ENCODE data around the gene AP4B1. TPM values are rescaled to one million over a fixed set of nuclear protein-coding genes. Genes with fewer than 3 reads are reported as not detected.

Gene AP4B1
- total RNA-seq, 4 donors from 2014 or later: 7.1 to 21.9 (median 12.6) TPM

DNA sequence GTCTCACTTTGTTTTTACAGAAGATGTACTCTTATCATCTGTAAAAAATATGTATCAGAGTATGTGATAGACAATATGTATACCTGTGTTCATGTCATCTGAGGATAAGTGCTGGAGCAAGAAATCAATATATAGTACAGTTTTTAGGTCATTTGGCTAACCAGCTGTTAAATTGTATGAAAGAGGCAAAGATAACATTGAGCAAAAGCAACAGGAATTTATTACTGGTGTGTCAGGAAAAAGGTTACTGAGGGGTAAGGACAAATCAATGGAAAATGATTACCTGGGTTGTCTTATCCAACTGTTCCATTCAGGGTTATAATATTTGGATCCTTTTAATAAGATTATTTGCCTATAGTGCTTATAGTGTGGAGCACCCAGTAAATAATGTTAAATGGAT is 29.4 kb upstream of the AP4B1 start:
- ATAC-seq: no peak
- Histone ChIP-seq H3K27ac (no peak overlapping the region), H3K4me3 (no peak overlapping the region), H3K4me1 (peaks cover 0 to 74% (median 20%) of the 10 kb centered on the region in 3 donors), H3K36me3 (no peaks in the 10 kb centered on the region), H3K27me3 (no peaks in the 10 kb centered on the region), H3K9me3 (no peaks in the 10 kb centered on the region)
- TF ChIP-seq EP300 (IDR thresholded peaks at IDR 0.05): no peak
- no peak for TF ChIP-seq POLR2A (IDR thresholded peaks at IDR 0.05)
- no peak for TF ChIP-seq CTCF (IDR thresholded peaks at IDR 0.05)
- TF ChIP-seq POLR2AphosphoS5 (IDR thresholded peaks at IDR 0.05): no peak

DNA sequence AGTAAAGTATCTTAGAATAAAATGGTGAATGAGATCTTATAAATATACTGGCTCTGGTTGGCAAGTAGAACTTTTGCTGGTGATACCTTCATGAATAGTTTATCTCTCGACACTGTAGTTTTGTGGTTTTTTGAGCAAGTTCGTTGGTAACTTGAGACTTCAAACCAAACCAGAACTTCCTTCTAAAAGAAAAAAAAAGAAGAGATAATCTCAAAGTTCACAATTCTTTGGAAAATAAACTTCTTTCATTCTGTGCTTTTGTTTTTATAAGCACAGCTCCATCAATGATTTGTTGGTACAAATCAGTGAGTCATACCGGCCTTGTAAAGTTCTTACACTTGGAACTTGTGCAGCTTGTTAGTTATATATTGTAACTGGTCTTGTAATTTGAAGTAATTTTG is 26.9 kb upstream of the AP4B1 start:
- Histone ChIP-seq H3K27ac (peak overlapping the region; percentile 45 to 99 (median 90)), H3K4me1 (peaks cover 0 to 63% (median 20%) of the 10 kb centered on the region in 3 donors)

DNA sequence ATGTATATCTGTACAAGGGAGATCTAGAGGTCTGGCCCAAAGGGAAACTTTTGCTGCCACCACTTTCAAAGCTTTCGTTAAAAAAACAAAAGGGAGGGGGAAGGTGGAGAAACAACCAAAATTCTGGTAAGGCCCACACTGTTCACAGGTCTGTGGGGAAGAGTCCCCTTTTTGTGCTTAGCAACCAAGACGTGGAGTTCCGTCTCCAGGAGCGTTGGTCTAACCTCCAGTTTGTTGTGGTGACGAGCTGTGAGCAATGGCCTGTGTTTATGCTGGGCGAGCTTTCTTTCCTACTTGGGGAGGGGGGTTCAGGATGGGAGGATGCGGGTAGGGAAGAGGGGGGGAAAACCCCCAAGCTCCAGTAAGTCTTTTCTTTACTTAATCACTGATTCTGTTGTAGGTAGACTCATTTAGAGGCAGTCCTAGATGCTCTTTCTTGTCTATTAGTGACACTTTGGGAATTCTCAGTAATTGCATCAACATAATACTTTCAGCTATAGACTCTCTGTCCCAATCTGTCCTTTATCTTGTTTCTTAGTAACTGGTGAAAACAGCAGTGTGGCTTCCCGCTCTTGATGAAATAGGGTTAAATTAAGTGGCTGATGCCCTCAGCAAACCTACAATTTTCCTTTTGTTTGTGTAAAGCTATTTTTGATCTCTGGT is 26.0 kb upstream of the AP4B1 start:
- H3K27me3 ChIP-seq: no peaks in the 10 kb centered on the region
- H3K4me3 ChIP-seq: peak overlapping the region; percentile 77 to 93
- H3K27ac ChIP-seq: peak overlapping the region; percentile 82 to 99 (median 98)
- no peaks in the 10 kb centered on the region for H3K9me3 ChIP-seq
- H3K4me1 ChIP-seq: peaks cover 0 to 58% (median 20%) of the 10 kb centered on the region in 3 donors
- no peak for ATAC-seq
- H3K36me3 ChIP-seq: no peaks in the 10 kb centered on the region
- TF ChIP-seq POLR2A (IDR thresholded peaks at IDR 0.05): no peak
- peak; percentile 12 for TF ChIP-seq POLR2AphosphoS5 (IDR thresholded peaks at IDR 0.05)
- 0 to 2% methylated on average over 2 to 6 of the region's 8 CpGs for WGBS, 2 donors (ENCODE audit: low coverage in 1 of 2)

More for the DNA sequence above, 26.9 kb upstream of the AP4B1 start:
- peak overlapping the region in 1 of 2 donors; percentile 93 for H3K4me3 ChIP-seq
- H3K36me3 ChIP-seq: no peaks in the 10 kb centered on the region
- 13 to 20% methylated on average over 3 of the region's 3 CpGs for WGBS, 2 donors (ENCODE audit: low coverage in 1 of 2)
- H3K27me3 ChIP-seq: no peaks in the 10 kb centered on the region
- TF ChIP-seq CTCF (IDR thresholded peaks at IDR 0.05): no peak
- TF ChIP-seq EP300 (IDR thresholded peaks at IDR 0.05): no peak
- TF ChIP-seq POLR2AphosphoS5 (IDR thresholded peaks at IDR 0.05): no peak
- no peak for TF ChIP-seq POLR2A (IDR thresholded peaks at IDR 0.05)
- H3K9me3 ChIP-seq: no peaks in the 10 kb centered on the region
- ATAC-seq: no peak

DNA sequence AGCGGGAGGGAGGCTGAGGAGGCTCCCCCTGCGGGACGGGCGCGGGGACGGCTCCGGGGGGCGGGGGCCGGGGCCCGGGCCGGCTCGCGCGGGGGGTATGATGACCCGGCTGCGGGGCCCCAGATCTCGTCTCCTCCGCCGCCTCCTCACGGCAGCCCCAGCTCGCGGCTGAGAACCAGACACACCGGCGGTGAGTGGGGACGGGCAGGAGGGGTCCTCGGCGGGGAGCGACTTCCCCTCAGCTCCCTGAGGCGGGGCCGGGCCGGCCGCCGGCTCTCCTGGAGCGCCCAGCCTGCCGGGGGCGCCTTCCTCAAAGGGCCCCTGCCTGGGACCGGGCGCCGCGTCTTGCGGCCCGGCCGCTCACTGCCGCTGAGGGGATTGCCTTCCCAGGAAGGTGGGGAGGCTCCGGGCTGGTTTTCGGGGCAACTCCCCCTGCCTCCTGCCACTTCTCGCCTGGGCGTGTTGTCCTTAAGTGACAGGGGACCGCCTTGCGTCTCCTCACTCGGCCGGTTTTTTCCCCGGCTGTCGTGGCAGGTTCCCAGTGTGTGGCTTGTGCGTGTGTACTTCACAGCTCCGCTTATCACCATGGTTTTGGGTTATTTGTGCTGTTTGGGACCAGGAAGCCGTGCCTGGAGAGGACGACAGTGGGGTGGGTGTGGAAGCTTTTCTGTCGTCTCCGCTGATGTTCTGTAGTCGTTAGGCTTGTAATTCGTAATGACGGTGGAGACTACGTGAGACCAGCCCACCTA is 25.3 kb upstream of the AP4B1 start:
- TF ChIP-seq EP300 (IDR thresholded peaks at IDR 0.05) (no peak), CTCF (IDR thresholded peaks at IDR 0.05) (peak in 1 of 4 experiments; percentile 40)
- peak overlapping the region; percentile 77 to 93 for H3K4me3 ChIP-seq
- 0% methylated on average over 7 of the region's 64 CpGs; no CpG with 5 or more reads in 1 of the 2 donors for WGBS, 2 donors (ENCODE audit: low coverage in 1 of 2)
- H3K27me3 ChIP-seq: no peaks in the 10 kb centered on the region
- H3K36me3 ChIP-seq: no peaks in the 10 kb centered on the region
- peak overlapping the region; percentile 82 to 99 (median 98) for H3K27ac ChIP-seq
- peak; percentile 60 for ATAC-seq
- H3K9me3 ChIP-seq: no peaks in the 10 kb centered on the region
- peaks cover 0 to 58% (median 20%) of the 10 kb centered on the region in 3 donors for H3K4me1 ChIP-seq

GRCh38 chr1:113928941-113929749 is 24.5 kb upstream of the AP4B1 start, which contains the start of gene HIPK1:
Gene HIPK1 (plus strand): TSS chr1:113929324.
- peak within 1 kb of the TSS; percentile 82 to 99 (median 98) for H3K27ac ChIP-seq

More at GRCh38 chr1:113928941-113929749, 24.5 kb upstream of the AP4B1 start, which contains the start of gene HIPK1:
- TF ChIP-seq POLR2AphosphoS5 (IDR thresholded peaks at IDR 0.05) (peak; percentile 81), POLR2A (IDR thresholded peaks at IDR 0.05) (peak; percentile 59 to 70), EP300 (IDR thresholded peaks at IDR 0.05) (no peak), CTCF (IDR thresholded peaks at IDR 0.05) (peak in 2 of 4 experiments; percentile 33 to 40)
- 0% methylated on average over 3 to 6 of the region's 61 CpGs for WGBS, 2 donors (ENCODE audit: low coverage in 1 of 2)
- H3K4me1 ChIP-seq: peaks cover 0 to 52% (median 20%) of the 10 kb centered on the region in 3 donors
- no peaks in the 10 kb centered on the region for H3K27me3 ChIP-seq
- no peaks in the 10 kb centered on the region for H3K36me3 ChIP-seq
- ATAC-seq: peak; percentile 95
- H3K4me3 ChIP-seq: peak within 1 kb of the TSS; percentile 77 to 93
- no peaks in the 10 kb centered on the region for H3K9me3 ChIP-seq

Data from gastroesophageal sphincter (tissue), 4 donors.